ENCODE data around the gene SPSB1.

SPSB1 gene

DNA sequence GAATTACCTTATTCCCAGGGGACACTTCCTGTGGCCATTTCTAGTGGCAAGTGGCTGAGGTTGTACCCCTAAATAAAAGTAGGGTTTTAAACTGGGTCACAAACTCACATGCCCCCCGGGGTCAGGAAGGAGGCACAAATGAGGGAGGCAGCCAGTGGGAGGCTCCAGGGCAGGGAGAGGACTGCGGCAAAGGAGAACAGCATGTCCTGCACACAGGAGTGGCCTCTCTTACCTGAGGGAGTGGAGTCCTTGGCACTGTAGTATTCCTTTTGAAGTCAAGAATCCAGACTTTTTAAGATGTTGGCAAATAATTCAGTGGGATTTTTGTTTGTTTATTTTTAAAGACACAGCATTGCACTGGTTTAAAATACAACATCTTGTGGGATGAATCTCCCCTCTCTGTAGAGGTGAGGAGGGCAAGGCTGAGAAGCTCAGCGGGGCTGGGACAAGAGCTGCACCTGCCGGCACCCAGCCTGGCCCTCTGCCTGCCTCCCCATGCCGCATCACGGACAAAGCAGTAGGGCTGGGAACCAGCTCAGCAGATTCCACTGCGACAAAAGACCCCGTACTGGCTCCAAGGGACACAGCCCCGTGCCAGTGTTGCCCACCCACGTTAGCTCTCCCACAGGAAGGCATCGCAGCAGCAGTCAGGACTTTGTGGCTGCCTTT lies 22.2 kb downstream of the SPSB1 start:
- TF ChIP-seq, protein P1, sequence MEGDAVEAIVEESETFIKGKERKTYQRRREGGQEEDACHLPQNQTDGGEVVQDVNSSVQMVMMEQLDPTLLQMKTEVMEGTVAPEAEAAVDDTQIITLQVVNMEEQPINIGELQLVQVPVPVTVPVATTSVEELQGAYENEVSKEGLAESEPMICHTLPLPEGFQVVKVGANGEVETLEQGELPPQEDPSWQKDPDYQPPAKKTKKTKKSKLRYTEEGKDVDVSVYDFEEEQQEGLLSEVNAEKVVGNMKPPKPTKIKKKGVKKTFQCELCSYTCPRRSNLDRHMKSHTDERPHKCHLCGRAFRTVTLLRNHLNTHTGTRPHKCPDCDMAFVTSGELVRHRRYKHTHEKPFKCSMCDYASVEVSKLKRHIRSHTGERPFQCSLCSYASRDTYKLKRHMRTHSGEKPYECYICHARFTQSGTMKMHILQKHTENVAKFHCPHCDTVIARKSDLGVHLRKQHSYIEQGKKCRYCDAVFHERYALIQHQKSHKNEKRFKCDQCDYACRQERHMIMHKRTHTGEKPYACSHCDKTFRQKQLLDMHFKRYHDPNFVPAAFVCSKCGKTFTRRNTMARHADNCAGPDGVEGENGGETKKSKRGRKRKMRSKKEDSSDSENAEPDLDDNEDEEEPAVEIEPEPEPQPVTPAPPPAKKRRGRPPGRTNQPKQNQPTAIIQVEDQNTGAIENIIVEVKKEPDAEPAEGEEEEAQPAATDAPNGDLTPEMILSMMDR (IDR thresholded peaks at IDR 0.05; ENCODE audit: unreplicated experiment in 3 of 3): no peak
- H3K9me3 Mint-ChIP-seq: no peaks in the 10 kb centered on the region
- H3K27ac Mint-ChIP-seq: peak overlapping the region; percentile 39 to 73 (median 62)
- no peaks in the 10 kb centered on the region for H3K36me3 Mint-ChIP-seq (ENCODE audit: low read depth)
- no peak overlapping the region for H3K4me3 Mint-ChIP-seq
- peaks cover 6% of the 10 kb centered on the region for H3K27me3 Mint-ChIP-seq (ENCODE audit: low read depth)
- H3K4me1 Mint-ChIP-seq: peaks cover 46% of the 10 kb centered on the region

DNA sequence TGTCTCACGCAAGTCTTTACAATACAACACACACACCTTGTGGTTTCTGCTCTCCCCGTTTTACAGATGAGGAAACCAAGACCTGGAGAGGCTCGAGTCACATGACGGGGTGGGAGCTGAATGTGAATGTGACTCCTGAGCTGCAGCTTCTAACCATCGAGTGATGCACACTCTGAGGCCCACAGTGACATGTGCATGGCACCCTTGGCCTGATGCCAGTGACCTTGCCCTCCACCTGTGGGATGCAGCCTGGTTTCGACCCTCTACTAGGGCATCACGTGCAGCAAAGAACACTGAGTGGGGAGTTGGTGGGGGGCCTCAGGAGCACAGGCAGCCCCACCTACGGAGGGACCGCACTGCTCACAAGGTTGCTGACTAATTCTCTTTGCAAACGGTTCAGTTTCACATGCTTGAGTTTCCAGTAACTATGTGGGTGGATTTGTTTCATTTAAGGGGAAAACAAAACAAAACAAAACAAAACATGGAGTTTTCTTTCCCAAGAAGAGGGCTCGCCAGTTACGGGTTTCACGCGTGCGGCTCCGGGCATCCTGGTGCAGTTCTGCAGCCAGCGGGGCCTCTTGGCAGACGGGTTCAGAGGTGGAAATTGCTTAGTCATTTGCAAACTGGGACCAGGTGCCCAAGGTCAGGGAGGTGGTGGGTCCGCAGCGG lies 22.9 kb downstream of the SPSB1 start:
- TF ChIP-seq, protein P1 (IDR thresholded peaks at IDR 0.05; ENCODE audit: unreplicated experiment in 3 of 3): no peak
- H3K27ac Mint-ChIP-seq: peak overlapping the region in 2 of 3 experiments; percentile 62 to 73
- H3K27me3 Mint-ChIP-seq (ENCODE audit: low read depth): peaks cover 6% of the 10 kb centered on the region
- no peak overlapping the region for H3K4me3 Mint-ChIP-seq
- H3K36me3 Mint-ChIP-seq (ENCODE audit: low read depth): no peaks in the 10 kb centered on the region
- peaks cover 53% of the 10 kb centered on the region for H3K4me1 Mint-ChIP-seq
- no peaks in the 10 kb centered on the region for H3K9me3 Mint-ChIP-seq

DNA sequence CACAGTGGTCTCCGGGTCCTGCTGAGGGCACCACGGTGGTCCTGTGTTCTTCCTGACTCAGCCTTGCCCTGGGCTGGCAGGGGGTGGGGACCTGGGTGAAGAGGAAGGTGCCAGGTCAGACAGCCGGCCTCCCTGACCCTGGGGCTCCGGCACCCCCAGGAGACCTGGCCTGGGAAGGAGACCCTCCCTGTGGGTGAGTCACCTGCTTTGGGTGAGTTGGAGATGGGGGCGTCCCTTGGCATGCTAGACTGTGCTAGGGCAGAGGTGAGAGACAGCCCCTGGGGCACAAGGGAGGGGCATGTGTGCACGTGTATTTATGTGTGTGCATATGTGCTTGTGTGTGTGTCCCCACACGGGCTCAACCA lies 23.4 kb downstream of the SPSB1 start:
- peaks cover 6% of the 10 kb centered on the region for H3K27me3 Mint-ChIP-seq (ENCODE audit: low read depth)

DNA sequence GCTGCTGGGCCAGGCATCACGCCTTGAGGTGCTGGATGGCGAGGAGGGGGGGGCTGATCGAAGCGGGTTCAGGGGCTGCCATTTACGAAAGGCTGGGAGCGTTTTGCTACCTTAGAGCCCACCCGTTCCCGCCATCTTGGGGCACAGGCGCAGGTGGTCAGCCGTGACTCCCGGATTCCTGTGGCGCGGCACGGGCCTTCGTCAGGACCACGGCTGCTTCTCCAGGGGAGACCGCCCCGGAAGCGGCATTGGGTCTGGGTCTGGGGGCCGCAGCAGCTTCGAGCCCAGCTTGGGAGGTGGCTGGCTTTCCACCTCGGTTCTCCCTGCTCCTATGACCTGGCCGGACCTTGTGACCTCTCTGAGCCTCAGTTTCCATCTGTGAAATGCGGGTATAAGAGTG lies 23.8 kb downstream of the SPSB1 start:
- Mint-ChIP-seq H3K27me3 (ENCODE audit: low read depth) (peaks cover 4% of the 10 kb centered on the region), H3K36me3 (ENCODE audit: low read depth) (no peaks in the 10 kb centered on the region), H3K4me1 (peaks cover 54% of the 10 kb centered on the region), H3K4me3 (no peak overlapping the region), H3K27ac (no peak overlapping the region), H3K9me3 (no peaks in the 10 kb centered on the region)
- TF ChIP-seq, protein P1 (IDR thresholded peaks at IDR 0.05; ENCODE audit: unreplicated experiment in 3 of 3): no peak

More for the DNA sequence above, 23.4 kb downstream of the SPSB1 start:
- Mint-ChIP-seq H3K4me1 (peaks cover 54% of the 10 kb centered on the region), H3K4me3 (no peak overlapping the region), H3K27ac (peak overlapping the region in 1 of 3 experiments; percentile 73), H3K9me3 (no peaks in the 10 kb centered on the region), H3K36me3 (ENCODE audit: low read depth) (no peaks in the 10 kb centered on the region)
- TF ChIP-seq, protein P1 (IDR thresholded peaks at IDR 0.05; ENCODE audit: unreplicated experiment in 3 of 3): no peak

DNA sequence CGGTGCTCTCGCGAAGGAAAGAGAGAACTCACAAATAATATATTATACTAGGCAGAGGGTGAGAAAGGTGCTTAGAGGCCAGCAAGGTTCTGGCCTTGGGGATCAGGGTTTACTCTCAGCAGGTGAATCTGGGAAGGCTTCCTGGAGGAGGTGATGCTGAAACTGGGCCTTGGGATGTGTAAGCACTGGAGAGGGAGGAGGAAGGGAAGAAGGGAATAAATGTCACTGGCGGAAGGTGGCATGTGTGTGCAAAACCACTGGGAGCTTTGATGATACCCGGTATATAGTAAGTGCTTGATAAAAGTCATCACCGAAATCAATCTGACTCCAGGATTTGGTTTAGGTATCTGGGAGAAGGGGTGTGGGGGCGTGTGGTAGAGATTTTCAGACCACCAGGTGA lies 24.4 kb downstream of the SPSB1 start:
- no peak overlapping the region for H3K4me3 Mint-ChIP-seq
- H3K36me3 Mint-ChIP-seq (ENCODE audit: low read depth): no peaks in the 10 kb centered on the region
- TF ChIP-seq, protein P1 (IDR thresholded peaks at IDR 0.05; ENCODE audit: unreplicated experiment in 3 of 3): no peak
- peaks cover 3% of the 10 kb centered on the region for H3K27me3 Mint-ChIP-seq (ENCODE audit: low read depth)
- H3K27ac Mint-ChIP-seq: peak overlapping the region in 2 of 3 experiments; percentile 56 to 77
- peaks cover 56% of the 10 kb centered on the region for H3K4me1 Mint-ChIP-seq
- H3K9me3 Mint-ChIP-seq: no peaks in the 10 kb centered on the region

All from nephron (organoid).